Raji (cell line): ENCODE results near the gene FAM72B.
"Not testable (repeated sequence)": the region's sequence is repeated elsewhere in the genome, so short reads cannot be mapped to it uniquely, and the experiment has no call there.

ENCODE experiments used
- POLR2A ChIP-seq: IDR thresholded peaks from 2 replicates; pipeline ENCODE4 v1.6.1; 2011; ENCODE audit warnings: low read depth, low read length, control low read depth; ENCODE audit not compliant: insufficient read depth

The FAM72B gene

DNA sequence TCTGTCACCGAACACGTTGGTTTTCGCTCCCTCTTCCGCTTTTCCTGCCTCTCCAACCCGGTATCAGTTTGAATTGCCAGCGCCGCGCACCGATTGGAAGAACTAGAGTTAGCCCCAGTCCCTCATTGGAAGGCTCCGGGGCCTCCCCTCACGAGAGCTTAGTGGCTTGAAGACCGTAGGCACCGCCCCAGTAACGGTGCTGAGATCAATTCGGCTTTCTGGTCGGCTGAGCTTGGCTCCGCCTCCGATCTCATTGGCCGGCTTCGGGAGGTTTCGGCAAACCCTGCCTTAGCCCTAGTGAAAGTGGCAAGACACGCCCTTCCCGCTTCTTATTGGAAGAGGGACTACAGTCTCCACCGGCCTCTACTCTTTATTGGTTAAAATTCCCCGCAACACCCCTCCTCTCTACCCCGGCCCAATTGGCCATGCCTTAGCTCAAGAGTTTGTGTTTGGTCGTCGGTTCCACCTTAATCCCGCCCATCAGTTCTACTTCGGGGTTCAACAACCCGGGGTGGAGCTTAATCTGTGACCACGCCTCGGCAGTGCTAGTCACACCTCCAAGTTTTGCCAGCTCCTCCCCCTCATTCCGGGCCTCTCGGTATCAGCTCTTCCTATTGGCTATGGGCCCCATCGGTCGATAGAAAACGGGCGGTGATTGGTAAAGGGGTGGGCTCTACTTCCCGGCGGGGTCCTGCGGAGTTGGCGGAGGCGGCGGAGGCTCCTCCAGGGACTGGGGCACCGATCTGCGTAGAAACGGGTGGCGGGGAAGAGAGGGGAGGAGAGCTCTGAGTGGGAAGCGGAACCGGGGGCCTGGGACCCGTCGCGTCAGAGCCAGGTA is at the start of gene FAM72B, which contains the start of gene SRGAP2C:
FAM72B (minus strand) TSS at position 51 of the 838 bp plus-strand sequence. CDS start 851 bp downstream, outside the sequence.
SRGAP2C (plus strand) TSS at position 686 of the 838 bp plus-strand sequence. CDS start 2,472 bp downstream, outside the sequence.
- not testable (repeated sequence) for TF ChIP-seq POLR2A
